HPDE6-E6E7 (cell line): Measurements from ENCODE around the gene ATP2A2.
"Not testable (repeated sequence)": the region's sequence is repeated elsewhere in the genome, so short reads cannot be mapped to it uniquely, and the experiment has no call there.

Source experiments
- DNase-seq: peaks from one replicate; pipeline ENCODE4 v3.0.0; 2011; ENCODE audit warnings: missing footprints; ENCODE audit errors: extremely low spot score

ATP2A2 gene

GRCh38 chr12:110367181-110367864 lies 86.3 kb downstream of the ATP2A2 start:
- no peak for DNase-seq

GRCh38 chr12:110369992-110370391 lies 88.9 kb downstream of the ATP2A2 start:
- DNase-seq = no peak

- peak; percentile 99 for DNase-seq
Measured at GRCh38 chr12:110370732-110371231, 89.7 kb downstream of the ATP2A2 start.

GRCh38 chr12:110371408-110372055 lies 90.5 kb downstream of the ATP2A2 start:
- no peak for DNase-seq

- DNase-seq = no peak
Measured at GRCh38 chr12:110372056-110372425, 91.0 kb downstream of the ATP2A2 start.

GRCh38 chr12:110373025-110373424 lies 92.0 kb downstream of the ATP2A2 start:
- DNase-seq = no peak

- DNase-seq = no peak
Measured at GRCh38 chr12:110373425-110373824, 92.4 kb downstream of the ATP2A2 start.

- no peak for DNase-seq
Measured at GRCh38 chr12:110373962-110374611, 93.0 kb downstream of the ATP2A2 start.

GRCh38 chr12:110378131-110378790 lies 97.2 kb downstream of the ATP2A2 start:
- DNase-seq = not testable (repeated sequence)

GRCh38 chr12:110379197-110379596 lies 98.2 kb downstream of the ATP2A2 start:
- DNase-seq = no peak

GRCh38 chr12:110379631-110380030 lies 98.6 kb downstream of the ATP2A2 start:
- DNase-seq = no peak

- DNase-seq = no peak
Measured at GRCh38 chr12:110382683-110383082, 101.6 kb downstream of the ATP2A2 start.
